GM18868 (cell line): ENCODE results near the gene ARSI.

Source experiments
- ATAC-seq: cut with Tn5 transposase; IDR thresholded peaks from one replicate; pipeline ENCODE4 v1.9.1; 2021; ENCODE audit warnings: mild to moderate bottlenecking, moderate library complexity; ENCODE audit not compliant: unreplicated experiment

ARSI gene

GRCh38 chr5:150309101-150309885 is 6.6 kb upstream of the ARSI start:
- no peak for ATAC-seq

- ATAC-seq: no peak
Observed at GRCh38 chr5:150307617-150308426, 5.1 kb upstream of the ARSI start.

- ATAC-seq: no peak
Observed at GRCh38 chr5:150306775-150307174, 4.1 kb upstream of the ARSI start.

GRCh38 chr5:150305557-150305956 is 2.9 kb upstream of the ARSI start:
- ATAC-seq: no peak

- ATAC-seq: no peak
Observed at GRCh38 chr5:150305095-150305494, 2.4 kb upstream of the ARSI start.

GRCh38 chr5:150304481-150305081 is 1.9 kb upstream of the ARSI start:
- no peak for ATAC-seq

- no peak for ATAC-seq
Observed at GRCh38 chr5:150303660-150304386, 1.1 kb upstream of the ARSI start.

- no peak for ATAC-seq
Observed at GRCh38 chr5:150303070-150303615, 438 bp upstream of the ARSI start.

- no peak for ATAC-seq
Observed at GRCh38 chr5:150301901-150302300, 804 bp downstream of the ARSI start.

GRCh38 chr5:150301170-150301505 is 1.6 kb downstream of the ARSI start:
- no peak for ATAC-seq

- no peak for ATAC-seq
Observed at GRCh38 chr5:150300496-150301169, 2.1 kb downstream of the ARSI start.

GRCh38 chr5:150299571-150300327 is 3.0 kb downstream of the ARSI start:
- no peak for ATAC-seq

GRCh38 chr5:150298701-150299451 is 3.8 kb downstream of the ARSI start:
- ATAC-seq: no peak

- no peak for ATAC-seq
Observed at GRCh38 chr5:150297934-150298595, 4.6 kb downstream of the ARSI start.

GRCh38 chr5:150297236-150297890 is 5.3 kb downstream of the ARSI start:
- ATAC-seq: no peak

- ATAC-seq: no peak
Observed at GRCh38 chr5:150296496-150296895, 6.2 kb downstream of the ARSI start.

GRCh38 chr5:150295741-150296486 is 6.8 kb downstream of the ARSI start:
- no peak for ATAC-seq
